Measurements from ENCODE around the gene KLK15.

DNA sequence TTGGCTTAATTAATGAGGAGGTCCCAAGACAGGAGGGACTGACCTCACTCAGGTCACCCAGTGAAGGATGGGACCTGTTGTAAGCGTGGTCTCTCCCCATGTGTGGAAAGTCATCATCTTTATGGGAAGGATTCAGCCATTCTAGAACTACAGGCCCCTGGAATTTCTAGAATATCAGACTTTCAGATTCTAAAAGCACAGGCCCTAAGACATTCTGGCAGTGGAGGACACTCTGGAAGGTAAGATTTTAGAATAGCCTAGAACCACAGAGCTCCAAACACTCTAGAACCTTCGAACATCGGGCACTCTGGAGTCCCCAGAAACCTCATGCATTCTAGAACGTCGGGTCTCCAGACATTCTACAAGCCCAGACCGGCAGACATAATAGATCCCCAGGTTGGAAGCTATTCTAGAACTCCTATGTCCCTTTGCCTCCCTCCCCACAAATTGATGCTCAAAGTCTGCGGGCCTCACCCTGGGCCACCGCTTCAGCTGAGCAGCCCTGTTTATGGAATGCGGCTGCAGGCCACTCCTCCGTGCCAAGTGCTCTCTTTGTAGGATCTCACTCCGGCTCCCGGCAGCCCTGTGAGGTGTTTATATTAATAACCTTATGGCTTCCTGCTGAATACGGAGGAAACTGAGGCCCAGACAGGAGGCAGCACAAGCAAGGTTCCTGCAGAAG is 1.9 kb upstream of the KLK15 start:
- TF ChIP-seq, protein P1, sequence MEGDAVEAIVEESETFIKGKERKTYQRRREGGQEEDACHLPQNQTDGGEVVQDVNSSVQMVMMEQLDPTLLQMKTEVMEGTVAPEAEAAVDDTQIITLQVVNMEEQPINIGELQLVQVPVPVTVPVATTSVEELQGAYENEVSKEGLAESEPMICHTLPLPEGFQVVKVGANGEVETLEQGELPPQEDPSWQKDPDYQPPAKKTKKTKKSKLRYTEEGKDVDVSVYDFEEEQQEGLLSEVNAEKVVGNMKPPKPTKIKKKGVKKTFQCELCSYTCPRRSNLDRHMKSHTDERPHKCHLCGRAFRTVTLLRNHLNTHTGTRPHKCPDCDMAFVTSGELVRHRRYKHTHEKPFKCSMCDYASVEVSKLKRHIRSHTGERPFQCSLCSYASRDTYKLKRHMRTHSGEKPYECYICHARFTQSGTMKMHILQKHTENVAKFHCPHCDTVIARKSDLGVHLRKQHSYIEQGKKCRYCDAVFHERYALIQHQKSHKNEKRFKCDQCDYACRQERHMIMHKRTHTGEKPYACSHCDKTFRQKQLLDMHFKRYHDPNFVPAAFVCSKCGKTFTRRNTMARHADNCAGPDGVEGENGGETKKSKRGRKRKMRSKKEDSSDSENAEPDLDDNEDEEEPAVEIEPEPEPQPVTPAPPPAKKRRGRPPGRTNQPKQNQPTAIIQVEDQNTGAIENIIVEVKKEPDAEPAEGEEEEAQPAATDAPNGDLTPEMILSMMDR (IDR thresholded peaks at IDR 0.05), result no peak
- no peak for TF ChIP-seq POLR2A (IDR thresholded peaks at IDR 0.05)
